ENCODE data around the gene UMODL1. TPM values are rescaled to one million over a fixed set of nuclear protein-coding genes. Genes with fewer than 3 reads are reported as not detected.

Gene UMODL1
- total and polyA plus RNA-seq, 4 donors, result 0.10 to 0.28 (median 0.14) TPM; not detected in 1

- H3K27ac ChIP-seq (ENCODE audit: low read depth in 1 of 2, low read length in 1 of 2), result no peak overlapping the region
- no peaks in the 10 kb centered on the region for H3K9me3 ChIP-seq (ENCODE audit: control insufficient read depth in 4 of 4, insufficient read depth in 3 of 4, low read length in 3 of 4)
- no peaks in the 10 kb centered on the region for H3K4me1 ChIP-seq (ENCODE audit: control insufficient read depth in 5 of 5, insufficient read depth in 5 of 5, low read length in 5 of 5)
- no peak overlapping the region for H3K4me3 ChIP-seq
- no peaks in the 10 kb centered on the region for H3K36me3 ChIP-seq (ENCODE audit: control insufficient read depth in 4 of 4, insufficient read depth in 4 of 4, low read length in 4 of 4)
- 87 to 89% methylated on average over 7 of the region's 7 CpGs for WGBS, 2 donors
- H3K27me3 ChIP-seq (ENCODE audit: control insufficient read depth in 3 of 3, insufficient read depth in 3 of 3, low read length in 2 of 3), result peaks cover 0 to 12% (median 0%) of the 10 kb centered on the region in 3 donors
- no peak overlapping the region for H3K9ac ChIP-seq (ENCODE audit: insufficient read depth in 1 of 2, low read length in 2 of 2)
- ATAC-seq (ENCODE audit: insufficient read depth, low FRiP score) (no peak), DNase-seq (no peak)
- TF ChIP-seq, protein P1, sequence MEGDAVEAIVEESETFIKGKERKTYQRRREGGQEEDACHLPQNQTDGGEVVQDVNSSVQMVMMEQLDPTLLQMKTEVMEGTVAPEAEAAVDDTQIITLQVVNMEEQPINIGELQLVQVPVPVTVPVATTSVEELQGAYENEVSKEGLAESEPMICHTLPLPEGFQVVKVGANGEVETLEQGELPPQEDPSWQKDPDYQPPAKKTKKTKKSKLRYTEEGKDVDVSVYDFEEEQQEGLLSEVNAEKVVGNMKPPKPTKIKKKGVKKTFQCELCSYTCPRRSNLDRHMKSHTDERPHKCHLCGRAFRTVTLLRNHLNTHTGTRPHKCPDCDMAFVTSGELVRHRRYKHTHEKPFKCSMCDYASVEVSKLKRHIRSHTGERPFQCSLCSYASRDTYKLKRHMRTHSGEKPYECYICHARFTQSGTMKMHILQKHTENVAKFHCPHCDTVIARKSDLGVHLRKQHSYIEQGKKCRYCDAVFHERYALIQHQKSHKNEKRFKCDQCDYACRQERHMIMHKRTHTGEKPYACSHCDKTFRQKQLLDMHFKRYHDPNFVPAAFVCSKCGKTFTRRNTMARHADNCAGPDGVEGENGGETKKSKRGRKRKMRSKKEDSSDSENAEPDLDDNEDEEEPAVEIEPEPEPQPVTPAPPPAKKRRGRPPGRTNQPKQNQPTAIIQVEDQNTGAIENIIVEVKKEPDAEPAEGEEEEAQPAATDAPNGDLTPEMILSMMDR (IDR thresholded peaks at IDR 0.05; ENCODE audit: control extremely low read depth, extremely low read depth), result no peak
Measured at GRCh38 chr21:42086969-42087368, 15.9 kb downstream of the UMODL1 start.

DNA sequence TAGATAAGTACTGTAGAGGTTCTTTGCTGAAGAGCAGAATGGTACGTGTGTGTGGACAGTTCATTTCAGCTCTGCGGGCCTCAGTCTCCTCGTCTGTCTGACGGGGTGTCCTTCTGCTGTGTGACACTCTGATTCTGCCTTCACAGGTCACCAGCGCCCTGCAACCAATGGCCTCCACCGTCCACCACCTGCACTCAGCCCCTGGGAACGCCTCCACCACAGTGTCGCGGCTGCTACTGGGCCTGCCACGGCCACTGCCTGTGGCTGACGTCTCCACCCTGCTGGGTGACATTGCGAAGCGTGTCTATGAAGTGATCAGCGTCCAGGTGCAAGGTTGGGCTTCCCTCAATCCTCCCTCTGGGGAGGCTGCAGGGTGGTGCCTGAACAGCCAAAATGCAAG, 17.0 kb downstream of the UMODL1 start:
- no peaks in the 10 kb centered on the region for H3K9me3 ChIP-seq (ENCODE audit: control insufficient read depth in 4 of 4, insufficient read depth in 3 of 4, low read length in 3 of 4)
- H3K9ac ChIP-seq (ENCODE audit: insufficient read depth in 1 of 2, low read length in 2 of 2), result no peak overlapping the region
- H3K27me3 ChIP-seq (ENCODE audit: control insufficient read depth in 3 of 3, insufficient read depth in 3 of 3, low read length in 2 of 3), result peaks cover 0 to 19% (median 0%) of the 10 kb centered on the region in 3 donors
- H3K4me1 ChIP-seq (ENCODE audit: control insufficient read depth in 5 of 5, insufficient read depth in 5 of 5, low read length in 5 of 5), result no peaks in the 10 kb centered on the region
- no peak overlapping the region for H3K4me3 ChIP-seq
- 93 to 96% methylated on average over 14 of the region's 14 CpGs for whole genome bisulfite sequencing, 2 donors
- no peaks in the 10 kb centered on the region for H3K36me3 ChIP-seq (ENCODE audit: control insufficient read depth in 4 of 4, insufficient read depth in 4 of 4, low read length in 4 of 4)
- ATAC-seq (ENCODE audit: insufficient read depth, low FRiP score), result no peak
- H3K27ac ChIP-seq (ENCODE audit: low read depth in 1 of 2, low read length in 1 of 2), result no peak overlapping the region
- TF ChIP-seq, protein P1 (IDR thresholded peaks at IDR 0.05; ENCODE audit: control extremely low read depth, extremely low read depth), result no peak
- no peak for DNase-seq

- ATAC-seq (ENCODE audit: insufficient read depth, low FRiP score), result no peak
- 87 to 89% methylated on average over 5 of the region's 5 CpGs for WGBS, 2 donors
- H3K4me3 ChIP-seq, result no peak overlapping the region
Measured at GRCh38 chr21:42088658-42089057, 17.5 kb downstream of the UMODL1 start.

More at GRCh38 chr21:42088658-42089057, 17.5 kb downstream of the UMODL1 start:
- no peaks in the 10 kb centered on the region for H3K36me3 ChIP-seq (ENCODE audit: control insufficient read depth in 4 of 4, insufficient read depth in 4 of 4, low read length in 4 of 4)
- H3K4me1 ChIP-seq (ENCODE audit: control insufficient read depth in 5 of 5, insufficient read depth in 5 of 5, low read length in 5 of 5), result no peaks in the 10 kb centered on the region
- TF ChIP-seq, protein P1 (IDR thresholded peaks at IDR 0.05; ENCODE audit: control extremely low read depth, extremely low read depth), result no peak
- peaks cover 0 to 19% (median 0%) of the 10 kb centered on the region in 3 donors for H3K27me3 ChIP-seq (ENCODE audit: control insufficient read depth in 3 of 3, insufficient read depth in 3 of 3, low read length in 2 of 3)
- DNase-seq, result no peak
- no peaks in the 10 kb centered on the region for H3K9me3 ChIP-seq (ENCODE audit: control insufficient read depth in 4 of 4, insufficient read depth in 3 of 4, low read length in 3 of 4)
- no peak overlapping the region for H3K9ac ChIP-seq (ENCODE audit: insufficient read depth in 1 of 2, low read length in 2 of 2)
- no peak overlapping the region for H3K27ac ChIP-seq (ENCODE audit: low read depth in 1 of 2, low read length in 1 of 2)

All from lung (tissue), 12 donors.